ENCODE measurements around the gene SLC9A7. TPM values are rescaled to one million over a fixed set of nuclear protein-coding genes. Genes with fewer than 3 reads are reported as not detected.

The SLC9A7 gene
- total RNA-seq, 1 experiment from 2014 or later, result 74.3 TPM

DNA sequence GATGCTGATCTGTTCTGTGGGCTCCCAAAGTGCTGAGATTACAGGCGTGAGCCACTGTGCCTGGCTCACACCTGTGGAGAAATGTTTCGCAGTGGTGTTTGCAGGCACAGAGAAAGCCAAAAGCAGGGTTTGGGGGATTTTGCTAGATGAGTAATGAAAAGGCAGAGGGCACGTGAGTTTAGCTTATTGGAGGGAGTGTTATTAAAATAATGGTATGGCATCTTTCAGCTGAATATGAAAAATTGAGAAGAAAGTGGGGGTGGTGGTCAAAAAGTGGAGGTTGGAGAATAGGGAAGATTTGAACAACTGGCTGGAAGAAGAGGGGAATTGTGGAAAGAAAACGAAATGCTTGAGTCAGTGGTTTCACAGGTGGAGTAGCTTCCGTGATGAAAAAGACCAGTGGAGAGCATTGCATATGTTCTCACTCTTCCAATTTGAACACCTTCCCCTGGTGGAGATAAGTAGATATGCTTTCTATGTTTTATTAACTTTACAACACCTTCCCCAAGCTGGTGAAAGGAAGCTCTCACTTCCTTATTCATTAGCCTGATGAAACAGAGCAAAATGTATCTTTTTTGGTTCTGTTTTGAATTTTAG, 186.5 kb downstream of the SLC9A7 start:
- no peak overlapping the region; the same call in 1 of the 2 replicates for H3K4me3 ChIP-seq (ENCODE audit: low read length)
- intact Hi-C loops (cut with micrococcal nuclease), result loop anchor here (2.0 to 10.0 kb wide), 3 partner anchors 18 to 182 kb away; partner anchors contain the start of gene SLC9A7
- H3K9ac ChIP-seq (ENCODE audit: low read length), result no peak overlapping the region
- no peak for ATAC-seq
- H3K27me3 ChIP-seq (ENCODE audit: low read length), result no peaks in the 10 kb centered on the region
- DNase-seq, result no peak
- POLR2A ChIA-PET (ENCODE audit: unreplicated experiment), result no interaction called here
- H3K4me1 ChIP-seq (ENCODE audit: insufficient read depth, low read length), result peaks cover 28% of the 10 kb centered on the region
- H3K27ac ChIP-seq (ENCODE audit: low read length), result no peak overlapping the region
- no peaks in the 10 kb centered on the region; the same call in 1 of the 2 replicates for H4K20me1 ChIP-seq (ENCODE audit: low read length)
- H3K36me3 ChIP-seq (ENCODE audit: low read depth, low read length), result no peaks in the 10 kb centered on the region
- H3K9me3 ChIP-seq (ENCODE audit: low read length), result no peaks in the 10 kb centered on the region
- H3K4me2 ChIP-seq (ENCODE audit: low read length), result peak overlapping the region; percentile 93; the same call in 1 of the 2 replicates
- peaks cover 4% of the 10 kb centered on the region for H3F3A ChIP-seq (ENCODE audit: low read length, unreplicated experiment)
- CTCF ChIA-PET, result interaction anchor here (0.6 to 1.1 kb wide), 2 partner anchors 18 to 24 kb away, joined by 3 to 9 read pairs; no protein-coding TSS in a partner anchor
- no peak overlapping the region for H2AFZ ChIP-seq (ENCODE audit: low read length)
- TF ChIP-seq, protein P1, sequence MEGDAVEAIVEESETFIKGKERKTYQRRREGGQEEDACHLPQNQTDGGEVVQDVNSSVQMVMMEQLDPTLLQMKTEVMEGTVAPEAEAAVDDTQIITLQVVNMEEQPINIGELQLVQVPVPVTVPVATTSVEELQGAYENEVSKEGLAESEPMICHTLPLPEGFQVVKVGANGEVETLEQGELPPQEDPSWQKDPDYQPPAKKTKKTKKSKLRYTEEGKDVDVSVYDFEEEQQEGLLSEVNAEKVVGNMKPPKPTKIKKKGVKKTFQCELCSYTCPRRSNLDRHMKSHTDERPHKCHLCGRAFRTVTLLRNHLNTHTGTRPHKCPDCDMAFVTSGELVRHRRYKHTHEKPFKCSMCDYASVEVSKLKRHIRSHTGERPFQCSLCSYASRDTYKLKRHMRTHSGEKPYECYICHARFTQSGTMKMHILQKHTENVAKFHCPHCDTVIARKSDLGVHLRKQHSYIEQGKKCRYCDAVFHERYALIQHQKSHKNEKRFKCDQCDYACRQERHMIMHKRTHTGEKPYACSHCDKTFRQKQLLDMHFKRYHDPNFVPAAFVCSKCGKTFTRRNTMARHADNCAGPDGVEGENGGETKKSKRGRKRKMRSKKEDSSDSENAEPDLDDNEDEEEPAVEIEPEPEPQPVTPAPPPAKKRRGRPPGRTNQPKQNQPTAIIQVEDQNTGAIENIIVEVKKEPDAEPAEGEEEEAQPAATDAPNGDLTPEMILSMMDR (conservative IDR thresholded peaks at IDR 0.05; ENCODE audit: low read depth, low read length), result no peak
- no peak for TF ChIP-seq EZH2phosphoT487 (IDR thresholded peaks at IDR 0.05; ENCODE audit: borderline replicate concordance, low read length)
- no peak for TF ChIP-seq EZH2 (IDR thresholded peaks at IDR 0.05; ENCODE audit: low read length, unreplicated experiment)
- peaks cover 33% of the 10 kb centered on the region for H3K79me2 ChIP-seq (ENCODE audit: low read length)
- no peaks in the 10 kb centered on the region for H3K9me2 ChIP-seq (replicated peaks; ENCODE audit: low read length)
- BruUV-seq (replicated peaks), result no TSS peak

DNA sequence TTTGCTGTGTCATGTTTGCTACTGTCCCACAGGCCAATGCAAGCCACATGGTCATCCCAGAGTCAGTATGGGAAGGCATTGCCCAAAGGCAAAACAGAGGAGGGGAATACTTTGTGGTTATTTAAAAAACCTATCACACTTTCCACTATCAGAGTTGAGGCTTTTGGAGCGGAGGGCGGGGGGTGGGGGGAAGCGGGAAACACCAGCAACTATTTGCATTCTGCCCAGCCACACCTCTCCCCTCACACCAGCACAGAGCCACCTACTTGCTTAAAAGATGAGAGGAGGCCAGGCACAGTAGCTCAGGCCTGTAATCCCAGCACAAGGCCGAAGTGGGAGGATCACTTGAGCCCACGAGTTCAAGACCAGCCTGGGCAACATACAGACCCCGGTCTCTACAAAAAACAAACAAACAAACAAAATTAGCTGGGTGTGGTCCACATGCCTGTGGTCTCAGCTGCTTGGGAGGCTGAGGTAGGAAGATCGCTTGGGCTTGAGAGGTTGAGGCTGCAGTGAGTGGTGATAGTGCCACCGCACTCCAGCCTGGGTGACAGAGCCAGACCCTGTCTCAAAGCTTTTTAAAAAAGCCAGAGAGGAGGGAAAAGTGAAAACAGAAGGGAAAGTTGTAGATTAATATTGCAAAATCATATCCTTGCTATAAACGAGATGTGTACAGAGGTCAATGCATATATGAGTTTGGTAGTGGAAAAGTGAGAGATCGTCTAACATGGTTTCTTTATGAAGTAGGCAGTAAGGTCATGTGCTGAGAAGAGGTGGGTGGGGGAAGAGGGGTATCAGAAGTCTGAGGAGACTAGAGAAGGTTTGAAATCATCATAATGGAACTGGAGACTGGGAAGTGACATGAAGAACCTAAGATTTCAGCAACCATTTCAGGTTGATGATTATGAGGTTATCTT, 187.2 kb downstream of the SLC9A7 start:
- no peak for TF ChIP-seq EZH2phosphoT487 (IDR thresholded peaks at IDR 0.05; ENCODE audit: borderline replicate concordance, low read length)
- TF ChIP-seq EZH2 (IDR thresholded peaks at IDR 0.05; ENCODE audit: low read length, unreplicated experiment), result no peak
- TF ChIP-seq, protein P1 (conservative IDR thresholded peaks at IDR 0.05; ENCODE audit: low read depth, low read length), result no peak

More for the DNA sequence above, 187.2 kb downstream of the SLC9A7 start:
- intact Hi-C loops (cut with micrococcal nuclease), result loop anchor here (2.0 to 10.0 kb wide), 3 partner anchors 17 to 183 kb away; partner anchors contain the start of gene SLC9A7
- Histone ChIP-seq H3F3A (ENCODE audit: low read length, unreplicated experiment) (peaks cover under 1% of the 10 kb centered on the region), H3K4me3 (ENCODE audit: low read length) (no peak overlapping the region), H3K27ac (ENCODE audit: low read length) (no peak overlapping the region), H3K4me1 (ENCODE audit: insufficient read depth, low read length) (peaks cover 23% of the 10 kb centered on the region), H3K4me2 (ENCODE audit: low read length) (no peak overlapping the region), H4K20me1 (ENCODE audit: low read length) (no peaks in the 10 kb centered on the region), H3K9me2 (replicated peaks; ENCODE audit: low read length) (no peaks in the 10 kb centered on the region), H2AFZ (ENCODE audit: low read length) (no peak overlapping the region), H3K79me2 (ENCODE audit: low read length) (peaks cover 25% of the 10 kb centered on the region), H3K9ac (ENCODE audit: low read length) (no peak overlapping the region), H3K36me3 (ENCODE audit: low read depth, low read length) (no peaks in the 10 kb centered on the region), H3K9me3 (ENCODE audit: low read length) (no peaks in the 10 kb centered on the region), H3K27me3 (ENCODE audit: low read length) (no peaks in the 10 kb centered on the region)
- POLR2A ChIA-PET (ENCODE audit: unreplicated experiment), result no interaction called here
- no peak for DNase-seq
- BruUV-seq (replicated peaks), result no TSS peak
- no peak for ATAC-seq
- CTCF ChIA-PET, result interaction anchor here (0.6 to 1.1 kb wide), 2 partner anchors 17 to 25 kb away, joined by 3 to 9 read pairs; no protein-coding TSS in a partner anchor

Measured in PC-3 (cell line).